Kidney glomerular epithelial cell (primary cell): ENCODE data around the gene TPO.

Source experiments
- DNase-seq: peaks from one replicate; lab custom pipeline; 2025; lab: John Stamatoyannopoulos, UW

The TPO gene

GRCh38 chr2:1586251-1586922, 173.1 kb downstream of the TPO start:
- DNase-seq, result no peak

- DNase-seq, result peak; percentile 67
These were observed 173.9 kb downstream of the TPO start for GRCh38 chr2:1586923-1587840.

GRCh38 chr2:1588051-1588977, 175.1 kb downstream of the TPO start:
- DNase-seq, result no peak

- peak; percentile 10 for DNase-seq
These were observed 175.8 kb downstream of the TPO start for GRCh38 chr2:1588978-1589621.

GRCh38 chr2:1590596-1591460, 177.6 kb downstream of the TPO start:
- no peak for DNase-seq

- DNase-seq, result no peak
These were observed 178.2 kb downstream of the TPO start for GRCh38 chr2:1591461-1591770.
